CD14-positive monocyte (primary cell): ENCODE data around the gene ZNF439. TPM values are rescaled to one million over a fixed set of nuclear protein-coding genes. Genes with fewer than 3 reads are reported as not detected.
"Not testable (repeated sequence)": the region's sequence is repeated elsewhere in the genome, so short reads cannot be mapped to it uniquely, and the experiment has no call there.

Source experiments
- DNase-seq, 3 donors: peaks; one replicate each; pipeline ENCODE4 v3.0.0-alpha.2; 2011 to 2022
- H2AFZ ChIP-seq: 2 replicates; pipeline ENCODE4 v1.6.0; 2012; ENCODE audit warnings: mild to moderate bottlenecking, low read depth, low read length, inconsistent platforms; ENCODE audit not compliant: insufficient read depth, poor library complexity, severe bottlenecking
- H3K27ac ChIP-seq, 2 donors: 1 replicate in 1 of 2; 2 replicates in 1 of 2; pipeline ENCODE4 v1.5.1; 2012 to 2013; ENCODE audit warnings: low read length in 2 of 2, control low read depth in 1 of 2, inconsistent platforms in 1 of 2, low read depth in 1 of 2, mild to moderate bottlenecking in 1 of 2
- H3K27me3 ChIP-seq, 2 donors: one replicate each; pipeline versions ENCODE4 v1.6.0 to v1.6.1; 2011 to 2013; ENCODE audit warnings: low read length in 2 of 2; ENCODE audit not compliant: control insufficient read depth in 2 of 2, insufficient read depth in 2 of 2
- H3K36me3 ChIP-seq, 2 donors: replicated peaks in 1 of 2; 1 replicate in 1 of 2; 2 replicates in 1 of 2; pipeline versions ENCODE4 v1.5.1 to v1.6.1; 2012 to 2013; ENCODE audit warnings: low read length in 2 of 2, control low read depth in 1 of 2, inconsistent platforms in 1 of 2, mild to moderate bottlenecking in 1 of 2; ENCODE audit not compliant: insufficient read depth in 2 of 2, control insufficient read depth in 1 of 2
- H3K4me1 ChIP-seq, 2 donors: 1 replicate in 1 of 2; 2 replicates in 1 of 2; pipeline versions ENCODE4 v1.5.1 to v1.6.1; 2012 to 2013; ENCODE audit warnings: low read length in 2 of 2, control low read depth in 1 of 2, inconsistent platforms in 1 of 2, mild to moderate bottlenecking in 1 of 2, moderate library complexity in 1 of 2; ENCODE audit not compliant: insufficient read depth in 2 of 2, control insufficient read depth in 1 of 2
- H3K4me2 ChIP-seq: replicated peaks from 2 replicates; pipeline ENCODE3; 2012; ENCODE audit warnings: low read length, moderate library complexity, mild to moderate bottlenecking; ENCODE audit not compliant: poor library complexity, severe bottlenecking; ENCODE audit errors: extremely low read depth
- H3K4me3 ChIP-seq, 3 experiments: fragments of 200-600 bp in 1 of 3; sonication (generic) in 1 of 3; replicated peaks in 1 of 3; 1 replicate in 2 of 3; 2 replicates in 1 of 3; pipeline ENCODE4 v1.5.1; 2011 to 2013; ENCODE audit warnings: low read length in 3 of 3, mild to moderate bottlenecking in 3 of 3, control low read depth in 2 of 3, low read depth in 2 of 3, inconsistent platforms in 1 of 3, moderate library complexity in 1 of 3
- H3K79me2 ChIP-seq: 2 replicates; pipeline ENCODE4 v1.6.0; 2012; ENCODE audit warnings: mild to moderate bottlenecking, control low read depth, inconsistent platforms, low read length, moderate library complexity; ENCODE audit not compliant: insufficient read depth
- H3K9ac ChIP-seq: 2 replicates; pipeline ENCODE4 v1.6.0; 2017; ENCODE audit warnings: low read length, mild to moderate bottlenecking; ENCODE audit not compliant: insufficient read depth, poor library complexity, severe bottlenecking
- H3K9me3 ChIP-seq, 2 donors: replicated peaks in 1 of 2; 1 replicate in 1 of 2; 2 replicates in 1 of 2; pipeline versions ENCODE4 v1.5.1 to v1.6.1; 2012 to 2013; ENCODE audit warnings: low read length in 2 of 2, control low read depth in 1 of 2; ENCODE audit not compliant: control insufficient read depth in 1 of 2, insufficient read depth in 1 of 2
- H4K20me1 ChIP-seq: 2 replicates; pipeline ENCODE4 v1.6.0; 2012; ENCODE audit warnings: mild to moderate bottlenecking, low read length, control low read depth, moderate library complexity; ENCODE audit not compliant: insufficient read depth
- H3K27ac Mint-ChIP-seq, 7 donors: one replicate each; pipeline ENCODE4 v1.8.0; 2020; ENCODE audit warnings: mild to moderate bottlenecking in 7 of 7, mixed read lengths in 7 of 7, moderate library complexity in 6 of 7, inconsistent platforms in 2 of 7
- H3K27me3 Mint-ChIP-seq, 3 donors: one replicate each; pipeline ENCODE4 v1.8.0; 2021 to 2022; ENCODE audit warnings: low read depth in 3 of 3, mild to moderate bottlenecking in 3 of 3, mixed read lengths in 3 of 3, moderate library complexity in 3 of 3, inconsistent platforms in 1 of 3
- H3K36me3 Mint-ChIP-seq, 2 donors: one replicate each; pipeline ENCODE4 v1.8.0; 2020; ENCODE audit warnings: mixed read lengths in 2 of 2, inconsistent platforms in 1 of 2, mild to moderate bottlenecking in 1 of 2
- H3K4me1 Mint-ChIP-seq: one replicate; pipeline ENCODE4 v1.8.0; 2020; ENCODE audit warnings: mild to moderate bottlenecking, mixed read lengths
- H3K4me3 Mint-ChIP-seq, 2 donors: one replicate each; pipeline ENCODE4 v1.8.0; 2020; ENCODE audit warnings: mild to moderate bottlenecking in 2 of 2, mixed read lengths in 2 of 2, moderate library complexity in 1 of 2
- H3K9me3 Mint-ChIP-seq, 7 donors: one replicate each; pipeline ENCODE4 v1.8.0; 2020 to 2022; ENCODE audit warnings: mixed read lengths in 7 of 7, mild to moderate bottlenecking in 6 of 7, moderate library complexity in 6 of 7, inconsistent platforms in 2 of 7
- WGBS: methylation state at CpG from one replicate; pipeline ENCODE4 v1.1.5; 2013; ENCODE audit warnings: missing lambda C conversion rate; ENCODE audit not compliant: insufficient coverage; 5-methylcytosine and 5-hydroxymethylcytosine counted together
- intact Hi-C, 2 donors: fragments of 100-400 bp; cut with micrococcal nuclease; formaldehyde crosslinking; loops; one replicate each; pipeline versions ENCODE4 v1.15.0 to v1.15.1; 2023
- polyA plus RNA-seq, 3 donors: library from polyadenylated mRNA; depleted of rRNA in 1 of 3; unstranded in 2 of 3; stranded (reverse) in 1 of 3; fragments of 300-500 nt in 2 of 3; fragments of >200 nt in 1 of 3; fragmentation: Illumina TruSeq in 2 of 3; gene quantifications; 1 replicate in 2 of 3; 2 replicates in 1 of 3; pipeline ENCODE4 v1.2.3, GENCODE V29; 2012 to 2021
- TF ChIP-seq, protein P1 (sequence below): fragments of 200-600 bp; IDR thresholded peaks from one replicate; pipeline ENCODE4 v1.8.0; 2022; ENCODE audit warnings: antibody characterized with exemption, mild to moderate bottlenecking

The ZNF439 gene
- polyA plus RNA-seq, 3 donors, result 0.31 to 2.1 (median 0.82) TPM

DNA sequence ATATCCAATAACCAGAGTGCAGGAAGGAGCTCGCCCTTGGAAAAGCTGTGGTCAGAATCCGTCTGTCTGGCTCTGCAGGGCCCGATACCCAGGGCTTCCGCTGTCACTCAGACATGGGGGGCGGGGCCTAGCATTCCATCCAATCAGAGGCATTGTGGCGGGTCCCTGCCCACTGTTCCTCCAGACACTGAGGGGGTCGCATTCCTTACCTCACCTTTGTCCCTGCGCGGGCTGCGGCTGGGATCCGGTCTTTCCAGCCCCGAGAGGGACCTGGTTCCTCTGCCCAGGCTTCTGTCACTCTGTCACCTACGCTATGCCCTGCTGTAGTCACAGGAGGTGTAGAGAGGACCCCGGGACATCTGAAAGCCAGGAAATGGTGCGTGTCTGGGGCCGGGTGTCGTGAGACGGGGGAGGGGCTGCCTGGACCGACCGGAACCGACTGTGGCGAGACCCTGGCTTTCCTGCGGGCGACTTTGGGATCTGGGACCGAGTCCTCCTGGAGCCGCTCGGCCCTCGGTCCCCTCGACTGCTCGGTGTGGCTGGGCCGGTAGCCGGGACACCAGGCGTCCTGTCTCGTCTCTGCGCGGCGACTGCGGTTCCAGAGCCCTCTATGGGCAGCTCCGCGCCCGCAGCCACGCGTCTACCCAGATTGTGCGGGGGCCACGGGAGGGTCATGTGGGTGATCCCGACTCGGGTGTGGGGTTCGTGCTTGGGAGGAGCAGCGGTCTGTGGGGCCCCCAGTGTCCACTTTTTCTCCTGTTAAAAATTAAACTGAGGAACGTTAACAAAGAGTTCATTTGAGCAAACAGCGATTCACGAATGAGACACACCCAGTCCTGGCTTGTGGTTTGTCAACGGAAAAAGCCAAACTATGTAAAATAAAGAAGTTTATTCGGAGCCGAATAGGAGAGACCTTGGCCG lies 39.3 kb downstream of the ZNF439 start, which contains the start of gene ZNF69:
Gene ZNF69, plus strand, starts transcription at position 172 of the 921 bp plus-strand sequence. Its CDS starts 142 bp downstream, at position 314.
- Mint-ChIP-seq H3K36me3 (peaks cover 4 to 18% of the 10 kb centered on the region in 2 donors), H3K27me3 (peaks cover 0 to 1% (median 0%) of the 10 kb centered on the region in 3 donors), H3K4me1 (peaks cover 25% of the 10 kb centered on the region), H3K27ac (peak within 1 kb of the TSS; percentile 84 to 93 (median 90)), H3K4me3 (peak within 1 kb of the TSS; percentile 92 to 97), H3K9me3 (peaks cover 5 to 30% (median 23%) of the 10 kb centered on the region in 7 donors)
- Histone ChIP-seq H3K9ac (peak within 1 kb of the TSS; percentile 83), H3K79me2 (peaks cover 26% of the 10 kb centered on the region), H3K4me2 (peak within 1 kb of the TSS; percentile 92), H3K4me3 (peak within 1 kb of the TSS; percentile 70 to 91 (median 90)), H3K4me1 (peaks cover 19 to 23% of the 10 kb centered on the region in 2 donors), H3K27me3 (no peaks in the 10 kb centered on the region), H3K27ac (peak within 1 kb of the TSS; percentile 75 to 89), H3K9me3 (peaks cover 5 to 14% of the 10 kb centered on the region in 2 donors), H2AFZ (peak within 1 kb of the TSS; percentile 98), H3K36me3 (no peaks in the 10 kb centered on the region), H4K20me1 (no peaks in the 10 kb centered on the region)
- TF ChIP-seq, protein P1, sequence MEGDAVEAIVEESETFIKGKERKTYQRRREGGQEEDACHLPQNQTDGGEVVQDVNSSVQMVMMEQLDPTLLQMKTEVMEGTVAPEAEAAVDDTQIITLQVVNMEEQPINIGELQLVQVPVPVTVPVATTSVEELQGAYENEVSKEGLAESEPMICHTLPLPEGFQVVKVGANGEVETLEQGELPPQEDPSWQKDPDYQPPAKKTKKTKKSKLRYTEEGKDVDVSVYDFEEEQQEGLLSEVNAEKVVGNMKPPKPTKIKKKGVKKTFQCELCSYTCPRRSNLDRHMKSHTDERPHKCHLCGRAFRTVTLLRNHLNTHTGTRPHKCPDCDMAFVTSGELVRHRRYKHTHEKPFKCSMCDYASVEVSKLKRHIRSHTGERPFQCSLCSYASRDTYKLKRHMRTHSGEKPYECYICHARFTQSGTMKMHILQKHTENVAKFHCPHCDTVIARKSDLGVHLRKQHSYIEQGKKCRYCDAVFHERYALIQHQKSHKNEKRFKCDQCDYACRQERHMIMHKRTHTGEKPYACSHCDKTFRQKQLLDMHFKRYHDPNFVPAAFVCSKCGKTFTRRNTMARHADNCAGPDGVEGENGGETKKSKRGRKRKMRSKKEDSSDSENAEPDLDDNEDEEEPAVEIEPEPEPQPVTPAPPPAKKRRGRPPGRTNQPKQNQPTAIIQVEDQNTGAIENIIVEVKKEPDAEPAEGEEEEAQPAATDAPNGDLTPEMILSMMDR, result no peak
- peak; percentile 23 to 52 (median 40) for DNase-seq
- WGBS, result under 1% methylated on average over 50 of the region's 56 CpGs
- intact Hi-C loops, result no loop called here

DNA sequence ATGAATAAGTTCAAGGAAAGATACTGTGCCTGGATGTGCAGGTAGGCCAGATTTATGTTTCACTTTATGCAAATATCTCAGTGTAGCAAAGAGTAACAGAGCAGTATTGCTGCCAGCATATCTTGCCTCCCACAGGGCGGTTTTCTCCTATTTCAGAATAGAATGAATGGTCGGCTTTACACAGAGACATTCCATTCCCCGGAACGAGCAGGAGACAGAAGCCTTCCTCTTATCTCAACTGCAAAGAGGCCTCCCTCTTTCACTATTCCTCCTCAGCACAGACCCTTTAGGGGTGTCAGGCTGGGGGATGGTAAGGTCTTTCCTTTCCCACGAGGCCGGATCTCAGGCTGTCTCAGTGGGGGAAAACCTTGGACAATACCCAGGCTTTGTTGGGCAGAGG lies 41.4 kb downstream of the ZNF439 start:
- H3K27me3 Mint-ChIP-seq, H4K20me1 ChIP-seq, H3K4me3 ChIP-seq, H3K27ac Mint-ChIP-seq, H3K27ac ChIP-seq, H3K4me3 Mint-ChIP-seq, H2AFZ ChIP-seq, H3K27me3 ChIP-seq, DNase-seq, intact Hi-C loops, H3K4me2 ChIP-seq, H3K9ac ChIP-seq: not testable (repeated sequence)
- H3K4me1 ChIP-seq, result peaks cover 19 to 23% of the 10 kb centered on the region in 2 donors
- Mint-ChIP-seq H3K9me3 (peaks cover 18 to 47% (median 41%) of the 10 kb centered on the region in 7 donors), H3K4me1 (peaks cover 25% of the 10 kb centered on the region), H3K36me3 (peaks cover 19 to 37% of the 10 kb centered on the region in 2 donors)
- peaks cover 23 to 34% of the 10 kb centered on the region in 2 donors for H3K9me3 ChIP-seq
- peaks cover 42% of the 10 kb centered on the region for H3K79me2 ChIP-seq
- H3K36me3 ChIP-seq, result peaks cover 0 to 15% of the 10 kb centered on the region in 2 donors
- 100% methylated on average over 1 of the region's 6 CpGs for WGBS
